ENCODE measurements around the gene NDUFA8. TPM values are rescaled to one million over a fixed set of nuclear protein-coding genes. Genes with fewer than 3 reads are reported as not detected.

The NDUFA8 gene
- total and polyA plus RNA-seq, 10 donors, result 27.8 to 72.7 (median 29.8) TPM

- WGBS, 5 donors, result 87 to 96% (median 88%) methylated on average over 7 of the region's 7 CpGs
- Histone ChIP-seq H3K27ac (no peak overlapping the region), H3K9me3 (no peaks in the 10 kb centered on the region), H3K36me3 (no peaks in the 10 kb centered on the region), H3K27me3 (replicated peaks in 1 of 7) (peaks cover 0 to 2% (median 0%) of the 10 kb centered on the region in 7 donors), H3K4me3 (no peak overlapping the region), H3K4me1 (peaks cover 0 to 4% (median under 1%) of the 10 kb centered on the region in 6 donors)
- no peak for DNase-seq
- intact Hi-C loops (cut with DNase I; ENCODE audit: low total_unique reads), result no loop called here
- TF ChIP-seq POLR2A (IDR thresholded peaks at IDR 0.05) (no peak), POLR2AphosphoS5 (IDR thresholded peaks at IDR 0.05) (no peak), CTCF (IDR thresholded peaks at IDR 0.05 in 8 of 11, conservative IDR thresholded peaks at IDR 0.05 in 3 of 11) (no peak)
Observed at GRCh38 chr9:122110100-122110833, 49.3 kb downstream of the NDUFA8 start.

DNA sequence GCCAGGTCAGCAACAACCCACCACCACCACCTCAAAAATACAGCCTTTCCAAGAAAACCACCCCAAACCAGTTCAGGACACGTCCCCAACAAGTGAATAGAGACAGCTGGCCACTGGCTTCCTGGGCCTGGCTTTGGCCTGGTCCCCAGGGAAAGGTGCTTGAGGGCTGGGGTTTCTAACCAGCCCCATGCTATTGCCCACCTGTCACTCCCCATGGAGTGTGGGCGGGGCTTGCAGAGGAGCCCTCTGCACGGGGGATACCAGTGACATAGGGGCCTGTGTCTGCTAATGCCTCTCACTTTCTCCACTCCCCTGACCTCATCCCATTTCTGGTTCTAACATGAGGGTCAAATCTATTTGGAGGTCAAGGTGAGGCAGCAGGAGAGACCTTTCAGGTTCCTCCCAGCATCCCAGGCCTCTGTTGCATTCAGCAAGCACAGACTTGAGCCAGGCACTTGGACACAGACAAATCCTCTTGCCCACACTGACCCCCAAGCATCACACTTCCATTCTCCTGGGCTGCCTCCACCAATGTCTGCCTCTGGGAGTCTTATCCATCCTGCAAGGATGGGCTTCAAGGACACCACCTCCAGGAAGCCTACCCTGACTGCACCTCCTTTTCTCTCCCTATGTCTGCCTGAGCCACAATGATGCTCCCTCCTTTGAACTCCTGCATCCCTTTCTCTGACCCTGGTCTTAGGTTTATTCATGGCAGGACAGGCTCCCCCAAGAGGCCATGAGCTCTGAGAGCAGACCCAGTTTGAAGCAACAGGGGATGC is 50.4 kb downstream of the NDUFA8 start:
- Histone ChIP-seq H3K9me3 (peaks cover 0 to 5% (median 3%) of the 10 kb centered on the region in 8 donors), H3K27me3 (replicated peaks in 1 of 7) (no peaks in the 10 kb centered on the region), H3K4me3 (no peak overlapping the region), H3K4me1 (no peaks in the 10 kb centered on the region), H3K36me3 (no peaks in the 10 kb centered on the region), H3K27ac (no peak overlapping the region)
- DNase-seq, result no peak
- TF ChIP-seq POLR2AphosphoS5 (IDR thresholded peaks at IDR 0.05) (no peak), CTCF (IDR thresholded peaks at IDR 0.05 in 8 of 11, conservative IDR thresholded peaks at IDR 0.05 in 3 of 11) (no peak), POLR2A (IDR thresholded peaks at IDR 0.05) (no peak)
- intact Hi-C loops (cut with DNase I; ENCODE audit: low total_unique reads), result no loop called here
- WGBS, 5 donors, result 75 to 86% (median 83%) methylated on average over 2 to 3 of the region's 3 CpGs; no CpG with 5 or more reads in 1 of the 5 donors

- TF ChIP-seq CTCF (IDR thresholded peaks at IDR 0.05 in 8 of 11, conservative IDR thresholded peaks at IDR 0.05 in 3 of 11) (no peak), POLR2A (IDR thresholded peaks at IDR 0.05) (no peak), POLR2AphosphoS5 (IDR thresholded peaks at IDR 0.05) (no peak)
Observed at GRCh38 chr9:122107291-122107805, 52.2 kb downstream of the NDUFA8 start.

GRCh38 chr9:122106576-122106975 is 53.0 kb downstream of the NDUFA8 start:
- DNase-seq, result no peak
- Histone ChIP-seq H3K36me3 (no peaks in the 10 kb centered on the region), H3K4me1 (no peaks in the 10 kb centered on the region), H3K27me3 (replicated peaks in 1 of 7) (no peaks in the 10 kb centered on the region), H3K4me3 (no peak overlapping the region), H3K27ac (no peak overlapping the region), H3K9me3 (peaks cover 0 to 19% (median 15%) of the 10 kb centered on the region in 8 donors)
- intact Hi-C loops (cut with DNase I; ENCODE audit: low total_unique reads), result no loop called here
- WGBS, 5 donors, result 38 to 75% (median 69%) methylated on average over 2 of the region's 2 CpGs
- TF ChIP-seq POLR2AphosphoS5 (IDR thresholded peaks at IDR 0.05), result no peak
- no peak for TF ChIP-seq CTCF (IDR thresholded peaks at IDR 0.05 in 8 of 11, conservative IDR thresholded peaks at IDR 0.05 in 3 of 11)
- TF ChIP-seq POLR2A (IDR thresholded peaks at IDR 0.05), result no peak

More at GRCh38 chr9:122107291-122107805, 52.2 kb downstream of the NDUFA8 start:
- Histone ChIP-seq H3K36me3 (no peaks in the 10 kb centered on the region), H3K27me3 (replicated peaks in 1 of 7) (no peaks in the 10 kb centered on the region), H3K9me3 (peaks cover 0 to 19% (median 15%) of the 10 kb centered on the region in 8 donors), H3K4me3 (no peak overlapping the region), H3K27ac (no peak overlapping the region), H3K4me1 (no peaks in the 10 kb centered on the region)
- DNase-seq, result no peak
- intact Hi-C loops (cut with DNase I; ENCODE audit: low total_unique reads), result no loop called here
- WGBS, 5 donors, result 76 to 93% (median 84%) methylated on average over 7 of the region's 7 CpGs
